Muscle layer of colon (tissue), 2 donors: ENCODE results near the gene TMPRSS2.
"Not testable (repeated sequence)": the region's sequence is repeated elsewhere in the genome, so short reads cannot be mapped to it uniquely, and the experiment has no call there.

ENCODE experiments used
- H3K27ac ChIP-seq: one replicate; pipeline ENCODE4 v1.7.0; 2013; ENCODE audit warnings: low read depth, mild to moderate bottlenecking, low read length, moderate library complexity
- H3K27me3 ChIP-seq, 2 donors: one replicate each; pipeline ENCODE4 v1.7.0; 2013; ENCODE audit warnings: low read length in 2 of 2, mild to moderate bottlenecking in 2 of 2; ENCODE audit not compliant: insufficient read depth in 2 of 2, control insufficient read depth in 1 of 2
- H3K36me3 ChIP-seq: one replicate; pipeline ENCODE4 v1.7.0; 2013; ENCODE audit warnings: mild to moderate bottlenecking, low read length; ENCODE audit not compliant: insufficient read depth
- H3K4me1 ChIP-seq: one replicate; pipeline ENCODE4 v1.7.0; 2013; ENCODE audit warnings: mild to moderate bottlenecking, low read length; ENCODE audit not compliant: insufficient read depth
- H3K4me3 ChIP-seq, 2 donors: one replicate each; pipeline ENCODE4 v1.7.0; 2013; ENCODE audit warnings: low read length in 2 of 2, low read depth in 1 of 2, mild to moderate bottlenecking in 1 of 2, moderate library complexity in 1 of 2
- H3K9ac ChIP-seq: one replicate; pipeline ENCODE4 v1.7.0; 2013; ENCODE audit warnings: low read length
- H3K9me3 ChIP-seq: one replicate; pipeline ENCODE4 v1.7.0; 2013; ENCODE audit warnings: mild to moderate bottlenecking, low read length
- donor health status: abdominal sarcoma.
- donor health status: Adenocarcinoma of cecum.

Gene TMPRSS2

DNA sequence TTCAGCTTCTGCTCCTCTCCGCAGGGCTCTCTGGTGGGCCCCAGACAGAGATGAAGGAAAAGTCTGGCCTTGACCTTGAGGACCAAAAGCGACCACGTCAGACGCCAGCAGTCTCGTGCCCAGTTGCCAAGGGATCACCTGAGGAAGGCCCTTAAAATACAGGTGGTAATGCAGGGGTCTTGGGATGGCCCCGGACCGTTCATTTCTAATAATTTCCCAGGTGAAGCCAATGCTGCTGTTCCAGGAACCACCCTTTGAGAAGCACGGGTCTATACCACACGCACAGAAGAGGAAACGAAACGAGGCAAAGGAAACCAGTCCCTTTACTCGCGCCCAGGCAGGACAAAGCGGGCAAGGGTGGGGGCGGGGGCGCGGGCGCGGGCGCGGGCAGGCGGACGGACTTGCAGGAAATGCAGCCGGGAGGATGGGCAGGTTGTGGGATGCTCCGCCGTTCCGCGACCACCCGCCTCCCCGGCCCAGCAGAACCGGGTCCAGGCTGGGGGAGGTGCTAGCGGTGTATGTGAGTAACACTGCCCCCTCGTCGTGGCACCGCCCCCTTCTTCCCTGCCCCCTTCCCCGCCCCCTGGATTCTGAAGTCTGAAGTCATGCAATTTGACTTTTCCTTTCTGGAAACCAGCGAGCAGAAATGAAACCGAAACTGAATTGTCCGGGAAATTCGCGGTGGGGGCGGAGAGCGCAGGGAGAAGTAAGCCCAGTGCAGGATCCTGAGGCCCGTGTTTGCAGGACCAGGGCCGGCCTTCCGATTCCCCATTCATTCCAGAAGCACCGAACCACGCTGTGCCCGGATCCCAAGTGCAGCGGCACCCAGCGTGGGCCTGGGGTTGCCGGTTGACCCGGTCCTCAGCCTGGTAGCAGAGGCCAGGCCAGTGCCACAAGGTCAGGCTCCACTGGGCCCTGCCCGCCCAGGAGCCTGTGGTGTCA lies 87.8 kb downstream of the TMPRSS2 start:
- Histone ChIP-seq H3K27ac (peak overlapping the region; percentile 74), H3K9me3 (no peaks in the 10 kb centered on the region), H3K9ac (peak overlapping the region; percentile 65), H3K36me3 (no peaks in the 10 kb centered on the region), H3K4me1 (peaks cover 3% of the 10 kb centered on the region), H3K27me3 (no peaks in the 10 kb centered on the region), H3K4me3 (peak overlapping the region; percentile 40 to 62)

DNA sequence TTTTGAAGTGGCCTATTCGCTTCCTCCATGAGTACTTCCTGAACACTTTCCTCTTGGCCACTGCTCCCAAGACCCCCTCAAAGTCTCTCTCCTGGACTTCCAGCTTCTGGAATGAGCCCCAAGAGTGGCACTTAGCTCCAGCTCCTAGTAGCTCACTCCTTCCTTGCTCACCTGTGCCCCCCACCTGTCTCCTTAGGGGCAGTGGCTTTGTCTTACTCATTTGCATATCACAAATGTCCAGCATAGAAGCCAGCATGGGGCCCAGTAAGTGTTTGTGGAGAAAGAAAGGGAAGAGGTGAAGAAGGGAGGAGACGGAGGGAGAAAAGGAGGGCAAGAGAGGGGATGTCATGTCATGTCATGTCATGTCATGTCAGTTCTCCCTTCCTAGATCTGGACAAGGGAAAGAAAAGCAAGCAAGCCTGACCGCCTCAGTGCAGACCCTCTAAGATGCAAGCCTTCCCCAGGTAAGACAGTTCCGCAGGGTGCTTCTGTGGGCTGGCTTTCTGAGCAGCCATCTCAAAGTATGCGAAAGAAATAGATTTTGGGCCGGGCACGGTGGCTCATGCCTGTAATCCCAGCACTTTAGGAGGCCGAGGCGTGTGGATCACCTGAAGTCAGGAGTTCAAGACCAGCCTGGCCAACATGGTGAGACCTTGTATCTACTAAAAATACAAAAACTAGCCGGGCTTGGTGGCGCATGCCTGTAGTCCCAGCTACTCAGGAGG lies 88.8 kb downstream of the TMPRSS2 start:
- Histone ChIP-seq H3K27ac (no peak overlapping the region), H3K36me3 (no peaks in the 10 kb centered on the region), H3K9me3 (no peaks in the 10 kb centered on the region), H3K9ac (no peak overlapping the region), H3K4me1 (peaks cover 3% of the 10 kb centered on the region), H3K4me3 (no peak overlapping the region), H3K27me3 (no peaks in the 10 kb centered on the region)

DNA sequence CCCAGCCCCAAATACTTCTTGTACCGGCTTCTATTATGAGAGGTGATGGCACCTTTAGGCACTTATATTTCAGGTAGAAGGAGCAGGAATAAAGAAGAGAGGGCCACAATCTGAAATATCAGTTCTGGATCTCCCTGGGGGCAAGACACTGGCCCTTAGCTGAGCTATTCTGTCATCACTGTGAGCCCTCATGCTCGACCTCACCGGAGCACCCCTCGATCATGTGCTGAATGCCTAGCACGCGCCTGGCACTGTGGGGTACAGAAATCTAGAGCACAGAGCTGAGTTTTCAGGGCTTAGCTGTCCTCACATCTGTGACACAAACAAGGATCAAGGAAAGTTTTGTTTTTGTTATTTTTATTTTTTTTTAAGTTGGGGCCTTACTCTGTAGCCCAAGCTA lies 89.6 kb downstream of the TMPRSS2 start:
- no peaks in the 10 kb centered on the region for H3K9me3 ChIP-seq
- H3K9ac ChIP-seq = no peak overlapping the region
- no peaks in the 10 kb centered on the region for H3K36me3 ChIP-seq
- peaks cover 3% of the 10 kb centered on the region for H3K4me1 ChIP-seq
- no peaks in the 10 kb centered on the region for H3K27me3 ChIP-seq
- H3K4me3 ChIP-seq = no peak overlapping the region
- H3K27ac ChIP-seq = no peak overlapping the region

DNA sequence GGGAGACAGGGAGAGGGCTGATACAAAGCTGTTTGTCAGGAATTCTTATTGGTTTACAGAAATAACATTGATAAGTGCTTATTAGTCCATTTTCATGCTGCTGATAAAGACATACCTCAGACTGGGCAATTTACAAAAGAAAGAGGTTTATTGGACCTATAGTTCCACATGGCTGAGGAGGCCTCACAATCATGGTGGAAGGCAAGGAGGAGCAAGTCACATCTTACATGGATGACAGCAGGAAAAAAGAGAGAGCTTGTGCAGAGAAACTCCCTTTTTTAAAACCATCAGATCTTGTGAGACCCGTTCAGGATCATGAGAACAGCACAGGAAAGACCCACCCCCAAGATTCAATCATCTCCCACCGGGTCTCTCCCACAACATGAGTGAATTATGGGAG lies 90.5 kb downstream of the TMPRSS2 start:
- not testable (repeated sequence) for H3K27me3 ChIP-seq, H3K9me3 ChIP-seq, H3K27ac ChIP-seq, H3K36me3 ChIP-seq, H3K9ac ChIP-seq, H3K4me3 ChIP-seq, H3K4me1 ChIP-seq
